ENCODE data around the gene OTULINL.

- no peak for TF ChIP-seq CTCF (tag by site-specific recombination; IDR thresholded peaks at IDR 0.05)
- no peak for TF ChIP-seq ZNF518A (tag by site-specific recombination; conservative IDR thresholded peaks at IDR 0.05; ENCODE audit: low read depth)
- TF ChIP-seq SCRT1 (tag by site-specific recombination; IDR thresholded peaks at IDR 0.05; ENCODE audit: borderline replicate concordance) = no peak
These were observed 552 bp downstream of the OTULINL start for GRCh38 chr5:14581891-14582796.
